Measurements from ENCODE around the gene POSTN.

The POSTN gene

GRCh38 chr13:37636701-37637100 lies 38.1 kb upstream of the POSTN start:
- TF ChIP-seq CTCF (IDR thresholded peaks at IDR 0.05; ENCODE audit: extremely low read depth, insufficient read depth, missing control alignments): no peak
- DNase-seq (ENCODE audit: low spot score): no peak
- in situ Hi-C loops (cut with MboI; ENCODE audit: low pct_unique_long_range_greater_than_20kb, low sequenced_read_pairs, unreplicated experiment): no loop called here

- in situ Hi-C loops (cut with MboI; ENCODE audit: low pct_unique_long_range_greater_than_20kb, low sequenced_read_pairs, unreplicated experiment): no loop called here
- no peak for DNase-seq (ENCODE audit: low spot score)
- no peak for TF ChIP-seq CTCF (IDR thresholded peaks at IDR 0.05; ENCODE audit: extremely low read depth, insufficient read depth, missing control alignments)
Measured at GRCh38 chr13:37632294-37632693, 33.7 kb upstream of the POSTN start.

GRCh38 chr13:37627428-37627827 lies 28.9 kb upstream of the POSTN start:
- in situ Hi-C loops (cut with MboI; ENCODE audit: low pct_unique_long_range_greater_than_20kb, low sequenced_read_pairs, unreplicated experiment): no loop called here
- DNase-seq (ENCODE audit: low spot score): no peak
- TF ChIP-seq CTCF (IDR thresholded peaks at IDR 0.05; ENCODE audit: extremely low read depth, insufficient read depth, missing control alignments): no peak

GRCh38 chr13:37621811-37622361 lies 23.3 kb upstream of the POSTN start:
- no peak for TF ChIP-seq CTCF (IDR thresholded peaks at IDR 0.05; ENCODE audit: extremely low read depth, insufficient read depth, missing control alignments)
- in situ Hi-C loops (cut with MboI; ENCODE audit: low pct_unique_long_range_greater_than_20kb, low sequenced_read_pairs, unreplicated experiment): no loop called here
- no peak for DNase-seq (ENCODE audit: low spot score)

- in situ Hi-C loops (cut with MboI; ENCODE audit: low pct_unique_long_range_greater_than_20kb, low sequenced_read_pairs, unreplicated experiment): no loop called here
- TF ChIP-seq CTCF (IDR thresholded peaks at IDR 0.05; ENCODE audit: extremely low read depth, insufficient read depth, missing control alignments): no peak
- no peak for DNase-seq (ENCODE audit: low spot score)
Measured at GRCh38 chr13:37618554-37618953, 20.0 kb upstream of the POSTN start.

- DNase-seq (ENCODE audit: low spot score): no peak
- in situ Hi-C loops (cut with MboI; ENCODE audit: low pct_unique_long_range_greater_than_20kb, low sequenced_read_pairs, unreplicated experiment): no loop called here
- TF ChIP-seq CTCF (IDR thresholded peaks at IDR 0.05; ENCODE audit: extremely low read depth, insufficient read depth, missing control alignments): no peak
Measured at GRCh38 chr13:37617173-37617572, 18.6 kb upstream of the POSTN start.

GRCh38 chr13:37616131-37616530 lies 17.6 kb upstream of the POSTN start:
- no peak for TF ChIP-seq CTCF (IDR thresholded peaks at IDR 0.05; ENCODE audit: extremely low read depth, insufficient read depth, missing control alignments)
- no peak for DNase-seq (ENCODE audit: low spot score)
- in situ Hi-C loops (cut with MboI; ENCODE audit: low pct_unique_long_range_greater_than_20kb, low sequenced_read_pairs, unreplicated experiment): no loop called here

Measured in GM13977 (cell line).